Esophagus squamous epithelium (tissue), 4 donors: ENCODE measurements around the gene ANP32A.

ENCODE experiments used
- POLR2A ChIP-seq, 4 donors: fragments of 450-650 bp; IDR thresholded peaks; one replicate each; pipeline ENCODE4 v1.6.1; 2017; ENCODE audit warnings: antibody characterized with exemption in 4 of 4, mild to moderate bottlenecking in 4 of 4, moderate library complexity in 3 of 4
- TF ChIP-seq, protein P1 (sequence below), 6 experiments: fragments of 450-650 bp in 4 of 6; fragments of 200-600 bp in 2 of 6; sonication (generic) in 2 of 6; IDR thresholded peaks; one replicate each; pipeline ENCODE4 v1.5.1; 2016 to 2019; ENCODE audit warnings: antibody characterized with exemption in 6 of 6, mild to moderate bottlenecking in 4 of 6, moderate library complexity in 4 of 6

DNA sequence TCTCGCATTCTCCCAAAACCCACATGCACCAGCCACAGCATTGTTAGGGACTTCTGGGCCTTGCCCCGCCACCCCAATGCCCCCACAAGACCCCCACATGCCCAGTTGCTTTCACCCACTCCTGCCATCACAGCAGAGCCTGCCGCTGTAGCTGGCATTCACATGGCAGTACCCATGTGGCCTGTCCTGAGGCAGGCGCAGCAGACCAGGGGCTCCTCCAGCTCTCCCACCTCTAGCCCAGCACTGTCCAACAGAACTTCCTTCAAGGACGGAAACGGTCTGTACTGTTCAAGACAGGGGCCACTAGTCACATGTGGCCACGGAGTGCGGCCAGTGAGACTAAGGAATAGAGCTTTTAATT, 32.5 kb downstream of the ANP32A start:
- no peak for TF ChIP-seq POLR2A (IDR thresholded peaks at IDR 0.05)
- TF ChIP-seq, protein P1, sequence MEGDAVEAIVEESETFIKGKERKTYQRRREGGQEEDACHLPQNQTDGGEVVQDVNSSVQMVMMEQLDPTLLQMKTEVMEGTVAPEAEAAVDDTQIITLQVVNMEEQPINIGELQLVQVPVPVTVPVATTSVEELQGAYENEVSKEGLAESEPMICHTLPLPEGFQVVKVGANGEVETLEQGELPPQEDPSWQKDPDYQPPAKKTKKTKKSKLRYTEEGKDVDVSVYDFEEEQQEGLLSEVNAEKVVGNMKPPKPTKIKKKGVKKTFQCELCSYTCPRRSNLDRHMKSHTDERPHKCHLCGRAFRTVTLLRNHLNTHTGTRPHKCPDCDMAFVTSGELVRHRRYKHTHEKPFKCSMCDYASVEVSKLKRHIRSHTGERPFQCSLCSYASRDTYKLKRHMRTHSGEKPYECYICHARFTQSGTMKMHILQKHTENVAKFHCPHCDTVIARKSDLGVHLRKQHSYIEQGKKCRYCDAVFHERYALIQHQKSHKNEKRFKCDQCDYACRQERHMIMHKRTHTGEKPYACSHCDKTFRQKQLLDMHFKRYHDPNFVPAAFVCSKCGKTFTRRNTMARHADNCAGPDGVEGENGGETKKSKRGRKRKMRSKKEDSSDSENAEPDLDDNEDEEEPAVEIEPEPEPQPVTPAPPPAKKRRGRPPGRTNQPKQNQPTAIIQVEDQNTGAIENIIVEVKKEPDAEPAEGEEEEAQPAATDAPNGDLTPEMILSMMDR (IDR thresholded peaks at IDR 0.05), result no peak
